BJ (cell line): ENCODE measurements around the gene PLEKHA3. TPM values are rescaled to one million over a fixed set of nuclear protein-coding genes. Genes with fewer than 3 reads are reported as not detected.
A peak's percentile ranks its signal among the peaks of the same experiment; 100 is the strongest.
"Not testable (repeated sequence)": the region's sequence is repeated elsewhere in the genome, so short reads cannot be mapped to it uniquely, and the experiment has no call there.

Source experiments
- CTCF ChIA-PET: fragments of 350-600 bp; formaldehyde crosslinking; extraction: SDS; loops from one replicate; lab custom pipeline; 2021; ENCODE audit warnings: antibody characterized with exemption, inconsistent platforms; lab: Yijun Ruan, JAX
- POLR2A ChIA-PET: fragments of 300-600 bp; sonication (Branson Sonifier 250); formaldehyde crosslinking; extraction: SDS; loops from one replicate; lab custom pipeline; 2021; ENCODE audit warnings: antibody characterized with exemption; lab: Charles Lee
- DNase-seq: peaks from one replicate; pipeline ENCODE4 v3.0.0-alpha.2; 2011; ENCODE audit warnings: low read depth
- H3K27me3 ChIP-seq: 2 replicates; pipeline ENCODE4 v1.6.0; 2011; ENCODE audit warnings: low read length; ENCODE audit not compliant: control insufficient read depth, insufficient read depth
- H3K36me3 ChIP-seq: 2 replicates; pipeline ENCODE4 v1.5.1; 2011; ENCODE audit warnings: low read length; ENCODE audit not compliant: control insufficient read depth, insufficient read depth
- H3K4me3 ChIP-seq: 2 replicates; pipeline ENCODE4 v1.5.1; 2011; ENCODE audit warnings: low read depth, mild to moderate bottlenecking, control low read depth, low read length
- polyA plus RNA-seq: library from polyadenylated mRNA; depleted of rRNA; stranded (reverse); fragments of >200 nt; gene quantifications from 2 replicates; pipeline ENCODE4 v1.2.3, GENCODE V29; 2011
- TF ChIP-seq, protein P1 (sequence below): IDR thresholded peaks from 2 replicates; pipeline ENCODE4 v1.5.1; 2011; ENCODE audit warnings: low read depth, mild to moderate bottlenecking, control low read depth, inconsistent platforms, low read length, moderate library complexity; ENCODE audit not compliant: insufficient read depth

The PLEKHA3 gene
- polyA plus RNA-seq, 1 experiment, result 10.0 TPM

DNA sequence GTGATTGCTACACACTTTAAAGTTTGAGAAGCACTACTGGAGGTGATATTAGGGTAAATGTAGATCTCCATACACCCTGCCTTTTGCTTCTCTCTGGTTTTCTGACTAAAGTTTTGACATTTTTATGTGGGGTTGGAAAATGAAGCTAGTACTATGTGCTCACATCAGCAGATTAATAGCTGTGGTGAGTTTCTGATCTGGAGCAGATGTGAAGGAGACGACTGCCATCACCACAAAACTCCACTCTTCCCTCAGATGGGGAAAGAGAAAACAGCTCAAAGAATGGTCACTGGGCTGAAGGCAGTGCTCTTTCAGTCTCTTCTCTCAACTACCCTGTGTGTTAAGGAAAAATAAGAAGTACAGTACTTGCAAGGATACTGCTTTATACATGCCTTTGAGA lies 37.2 kb downstream of the PLEKHA3 start:
- TF ChIP-seq, protein P1, sequence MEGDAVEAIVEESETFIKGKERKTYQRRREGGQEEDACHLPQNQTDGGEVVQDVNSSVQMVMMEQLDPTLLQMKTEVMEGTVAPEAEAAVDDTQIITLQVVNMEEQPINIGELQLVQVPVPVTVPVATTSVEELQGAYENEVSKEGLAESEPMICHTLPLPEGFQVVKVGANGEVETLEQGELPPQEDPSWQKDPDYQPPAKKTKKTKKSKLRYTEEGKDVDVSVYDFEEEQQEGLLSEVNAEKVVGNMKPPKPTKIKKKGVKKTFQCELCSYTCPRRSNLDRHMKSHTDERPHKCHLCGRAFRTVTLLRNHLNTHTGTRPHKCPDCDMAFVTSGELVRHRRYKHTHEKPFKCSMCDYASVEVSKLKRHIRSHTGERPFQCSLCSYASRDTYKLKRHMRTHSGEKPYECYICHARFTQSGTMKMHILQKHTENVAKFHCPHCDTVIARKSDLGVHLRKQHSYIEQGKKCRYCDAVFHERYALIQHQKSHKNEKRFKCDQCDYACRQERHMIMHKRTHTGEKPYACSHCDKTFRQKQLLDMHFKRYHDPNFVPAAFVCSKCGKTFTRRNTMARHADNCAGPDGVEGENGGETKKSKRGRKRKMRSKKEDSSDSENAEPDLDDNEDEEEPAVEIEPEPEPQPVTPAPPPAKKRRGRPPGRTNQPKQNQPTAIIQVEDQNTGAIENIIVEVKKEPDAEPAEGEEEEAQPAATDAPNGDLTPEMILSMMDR, result no peak
- ChIA-PET CTCF (no interaction called here), POLR2A (no interaction called here)
- Histone ChIP-seq H3K4me3 (no peak overlapping the region), H3K27me3 (no peaks in the 10 kb centered on the region), H3K36me3 (peaks cover 1% of the 10 kb centered on the region; the same call in 1 of the 2 replicates)
- DNase-seq, result no peak

DNA sequence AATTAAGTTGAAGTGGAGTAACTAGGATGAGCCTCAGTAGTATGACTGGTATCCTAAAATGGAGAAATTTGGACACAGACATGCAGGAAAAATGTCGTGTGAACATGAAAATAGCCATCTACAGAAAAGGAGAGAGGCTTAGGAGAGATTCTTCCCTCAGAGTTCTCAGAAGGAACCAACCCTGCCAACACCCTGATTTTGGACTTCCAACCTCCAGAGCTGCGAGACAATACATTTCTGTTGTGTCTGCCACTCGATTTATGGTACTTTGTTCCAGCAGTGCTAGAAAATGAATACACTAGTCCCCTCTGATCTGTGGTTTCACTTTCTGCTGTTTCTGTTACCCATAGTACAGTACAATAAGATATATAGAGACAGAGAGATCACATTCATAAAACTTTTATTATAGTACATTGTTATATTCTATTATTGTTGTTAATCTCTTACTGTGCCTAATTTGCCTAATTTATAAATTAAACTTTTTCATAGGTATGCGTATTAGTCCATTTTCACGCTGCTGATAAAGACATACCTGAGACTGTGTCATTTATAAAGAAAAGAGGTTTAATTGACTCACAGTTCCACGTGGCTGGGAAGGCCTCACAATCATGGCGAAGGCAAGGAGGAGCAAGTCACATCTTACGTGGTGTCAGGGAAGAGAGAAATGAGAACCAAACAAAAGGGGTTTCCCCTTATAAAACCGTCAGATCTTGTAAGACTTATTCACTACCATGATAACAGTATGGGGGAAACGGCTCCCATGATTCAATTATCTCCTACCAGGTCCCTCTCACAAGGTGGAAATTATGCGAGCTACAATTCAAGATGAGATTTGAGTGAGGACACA lies 41.3 kb downstream of the PLEKHA3 start:
- POLR2A ChIA-PET, result no interaction called here
- Histone ChIP-seq H3K27me3 (no peaks in the 10 kb centered on the region), H3K36me3 (peaks cover 1% of the 10 kb centered on the region; the same call in 1 of the 2 replicates), H3K4me3 (no peak overlapping the region)
- TF ChIP-seq, protein P1, result no peak
- CTCF ChIA-PET, result no interaction called here
- no peak for DNase-seq

DNA sequence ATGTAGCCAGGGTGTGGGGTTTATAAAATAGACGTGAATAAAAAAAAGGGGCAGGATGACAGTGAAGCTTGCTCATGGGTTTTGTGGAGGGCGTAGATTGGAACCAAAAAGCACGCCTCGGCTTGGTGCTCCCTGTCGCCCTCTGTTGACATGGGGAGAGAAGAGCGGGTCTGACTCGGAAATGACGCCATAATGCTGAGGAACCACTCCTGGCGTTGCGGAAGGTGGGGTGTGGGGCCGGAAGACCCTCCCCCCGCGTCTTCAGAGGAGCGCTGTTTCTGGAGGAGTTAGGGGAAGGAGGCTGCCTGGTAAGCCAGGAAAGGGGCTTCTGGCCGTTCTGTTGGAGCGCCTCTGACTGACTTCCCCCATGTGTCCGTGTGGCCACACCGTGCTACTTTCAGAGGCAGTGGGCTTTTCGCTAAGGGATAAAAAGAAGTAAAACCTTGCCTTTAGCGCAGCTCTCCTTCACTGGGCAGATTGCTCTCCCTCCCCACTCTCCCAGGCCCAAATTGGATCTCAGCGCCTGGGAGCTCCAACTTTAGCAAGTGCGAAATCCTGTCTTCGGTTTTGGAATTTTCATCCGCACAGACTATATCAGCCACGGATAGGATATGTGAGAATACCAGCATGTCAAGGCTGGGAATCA lies 42.8 kb downstream of the PLEKHA3 start:
- Histone ChIP-seq H3K36me3 (peaks cover 1% of the 10 kb centered on the region; the same call in 1 of the 2 replicates), H3K27me3 (no peaks in the 10 kb centered on the region), H3K4me3 (peak overlapping the region; percentile 67)
- DNase-seq, result peak; percentile 27
- CTCF ChIA-PET, result interaction anchor here (0.6 to 1.2 kb wide), 5 partner anchors 15 to 299 kb away, joined by 3 to 5 read pairs (median 3); partner anchors contain the start of gene PLEKHA3
- TF ChIP-seq, protein P1, result peak; percentile 86
- POLR2A ChIA-PET, result no interaction called here

DNA sequence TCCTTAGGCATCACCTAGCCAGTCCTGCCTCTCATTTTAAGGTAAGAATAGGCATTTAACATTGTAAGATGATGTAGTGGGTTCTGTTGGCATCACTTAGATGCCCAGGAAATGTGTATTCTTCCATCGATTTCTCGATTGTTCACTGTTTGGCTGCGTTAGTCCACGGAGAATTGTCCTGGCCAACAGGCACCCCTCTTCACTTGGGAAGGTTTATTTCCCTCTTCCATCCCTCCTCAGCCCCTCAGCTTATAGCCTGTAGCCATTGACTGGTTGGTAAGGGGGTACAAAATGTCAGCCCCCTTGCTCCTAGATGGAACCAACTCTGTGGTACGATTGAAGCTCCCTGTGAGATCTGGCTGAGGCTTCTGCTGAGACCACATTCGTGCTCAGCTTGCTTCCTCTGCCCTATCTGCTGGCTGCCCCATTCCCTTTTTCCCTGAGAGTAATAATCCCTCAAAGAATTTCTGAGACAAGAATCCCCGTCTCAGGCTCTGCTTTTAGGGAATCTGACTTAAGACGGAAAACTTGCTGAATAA lies 43.4 kb downstream of the PLEKHA3 start:
- Histone ChIP-seq H3K36me3 (peaks cover 1% of the 10 kb centered on the region; the same call in 1 of the 2 replicates), H3K27me3 (no peaks in the 10 kb centered on the region), H3K4me3 (peak overlapping the region; percentile 67)
- no peak for DNase-seq
- ChIA-PET POLR2A (no interaction called here), CTCF (interaction anchor here (0.9 to 1.2 kb wide), 4 partner anchors 14 to 44 kb away, joined by 3 to 5 read pairs (median 4); partner anchors contain the start of gene PLEKHA3)
- TF ChIP-seq, protein P1, result no peak

DNA sequence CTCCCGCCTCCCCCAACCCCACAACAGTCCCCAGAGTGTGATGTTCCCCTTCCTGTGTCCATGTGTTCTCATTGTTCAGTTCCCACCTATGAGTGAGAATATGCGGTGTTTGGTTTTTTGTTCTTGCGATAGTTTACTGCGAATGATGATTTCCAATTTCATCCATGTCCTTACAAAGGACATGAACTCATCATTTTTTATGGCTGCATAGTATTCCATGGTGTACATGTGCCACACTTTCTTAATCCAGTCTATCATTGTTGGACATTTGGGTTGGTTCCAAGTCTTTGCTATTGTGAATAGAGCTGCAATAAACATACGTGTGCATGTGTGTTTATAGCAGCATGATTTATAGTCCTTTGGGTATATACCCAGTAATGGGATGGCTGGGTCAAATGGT lies 44.8 kb downstream of the PLEKHA3 start:
- POLR2A ChIA-PET, result not testable (repeated sequence)

DNA sequence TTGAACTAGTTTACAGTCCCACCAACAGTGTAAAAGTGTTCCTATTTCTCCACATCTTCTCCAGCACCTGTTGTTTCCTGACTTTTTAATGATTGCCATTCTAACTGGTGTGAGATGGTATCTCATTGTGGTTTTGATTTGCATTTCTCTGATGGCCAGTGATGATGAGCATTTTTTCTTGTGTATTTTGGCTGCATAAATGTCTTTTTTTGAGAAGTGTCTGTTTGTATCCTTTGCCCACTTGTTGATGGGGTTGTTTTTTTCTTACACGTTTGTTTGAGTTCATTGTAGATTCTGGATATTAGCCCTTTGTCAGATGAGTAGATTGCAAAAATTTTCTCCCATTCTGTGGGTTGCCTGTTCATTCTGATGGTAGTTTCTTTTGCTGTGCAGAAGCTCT lies 45.2 kb downstream of the PLEKHA3 start:
- CTCF ChIA-PET, result interaction anchor here (1.1 kb wide), 1 partner anchor 377 kb away, joined by 3 read pairs; no protein-coding TSS in a partner anchor

More for the DNA sequence above, 44.8 kb downstream of the PLEKHA3 start:
- H3K36me3 ChIP-seq, DNase-seq, H3K27me3 ChIP-seq, H3K4me3 ChIP-seq, CTCF ChIA-PET: not testable (repeated sequence)

More for the DNA sequence above, 45.2 kb downstream of the PLEKHA3 start:
- H3K4me3 ChIP-seq, DNase-seq, POLR2A ChIA-PET, H3K36me3 ChIP-seq, H3K27me3 ChIP-seq: not testable (repeated sequence)
